H1 (cell line): ENCODE measurements around the gene NR2E1. TPM values are rescaled to one million over a fixed set of nuclear protein-coding genes. Genes with fewer than 3 reads are reported as not detected.

ENCODE experiments used
- CTCF ChIA-PET: fragments of 300-600 bp; sonication (Branson Sonifier 250); formaldehyde crosslinking; loops from one replicate; lab custom pipeline; 2021; ENCODE audit not compliant: partially characterized antibody; lab: Charles Lee
- POLR2A ChIA-PET: fragments of 300-600 bp; sonication (Branson Sonifier 250); formaldehyde crosslinking; loops from one replicate; lab custom pipeline; 2021; ENCODE audit warnings: inconsistent platforms; ENCODE audit not compliant: partially characterized antibody; lab: Charles Lee
- DNase-seq, 2 experiments: peaks; one replicate each; pipeline versions ENCODE4 v3.0.0 to v3.0.0-alpha.2; 2010 to 2022; ENCODE audit warnings: low spot score in 2 of 2, low read depth in 1 of 2, mixed read lengths in 1 of 2
- FAIRE-seq: peaks from 2 replicates; lab custom pipeline; 2011; peaks lifted over from hg19 to GRCh38; lab: Jason Lieb, UNC
- H2AFZ ChIP-seq: 2 replicates; pipeline ENCODE4 v1.8.1; 2012; ENCODE audit warnings: low read length, inconsistent platforms
- H2AK5ac ChIP-seq: 2 replicates; pipeline ENCODE4 v1.6.1; 2013; ENCODE audit warnings: low read depth, low read length
- H2BK120ac ChIP-seq: replicated peaks from 2 replicates; pipeline ENCODE3; 2013; ENCODE audit warnings: low read depth, low read length, inconsistent platforms
- H2BK12ac ChIP-seq: 2 replicates; pipeline ENCODE4 v1.6.1; 2013; ENCODE audit warnings: low read depth, low read length
- H2BK15ac ChIP-seq: 2 replicates; pipeline ENCODE4 v1.6.1; 2013; ENCODE audit warnings: low read length
- H2BK20ac ChIP-seq: 2 replicates; pipeline ENCODE4 v1.6.1; 2013; ENCODE audit warnings: low read length
- H2BK5ac ChIP-seq: 2 replicates; pipeline ENCODE4 v1.6.1; 2013; ENCODE audit warnings: low read depth, low read length
- H3K14ac ChIP-seq: 2 replicates; pipeline ENCODE4 v1.6.1; 2013; ENCODE audit warnings: inconsistent platforms; ENCODE audit not compliant: insufficient read length
- H3K18ac ChIP-seq: 2 replicates; pipeline ENCODE4 v1.6.1; 2013; ENCODE audit warnings: low read length; ENCODE audit errors: extremely low read depth
- H3K23ac ChIP-seq: 2 replicates; pipeline ENCODE4 v1.6.1; 2013; ENCODE audit warnings: inconsistent platforms; ENCODE audit not compliant: insufficient read length
- H3K23me2 ChIP-seq: 2 replicates; pipeline ENCODE4 v1.6.1; 2013; ENCODE audit warnings: low read depth, low read length
- H3K27ac ChIP-seq: 2 replicates; pipeline ENCODE4 v1.6.1; 2011; ENCODE audit warnings: low read depth, low read length, inconsistent platforms
- H3K27me3 ChIP-seq, 4 experiments: replicated peaks in 1 of 4; 1 replicate in 1 of 4; 2 replicates in 3 of 4; pipeline versions ENCODE4 v1.6.1 to v1.8.1; 2011 to 2013; ENCODE audit warnings: low read length in 3 of 4, mild to moderate bottlenecking in 3 of 4, inconsistent platforms in 2 of 4, mixed read lengths in 2 of 4, moderate library complexity in 1 of 4; ENCODE audit not compliant: control insufficient read depth in 3 of 4, insufficient read depth in 3 of 4; ENCODE audit errors: extremely low read depth in 1 of 4
- H3K36me3 ChIP-seq, 4 experiments: 2 replicates each; pipeline versions ENCODE4 v1.6.1 to v1.8.1; 2011 to 2013; ENCODE audit warnings: mild to moderate bottlenecking in 4 of 4, low read length in 3 of 4, moderate library complexity in 2 of 4, control low read depth in 1 of 4, inconsistent platforms in 1 of 4; ENCODE audit not compliant: insufficient read depth in 4 of 4, control insufficient read depth in 2 of 4
- H3K4ac ChIP-seq: replicated peaks from 2 replicates; pipeline ENCODE3; 2013; ENCODE audit warnings: low read length, low read depth, mixed read lengths, inconsistent platforms; ENCODE audit not compliant: insufficient read length
- H3K4me1 ChIP-seq, 4 experiments: replicated peaks in 1 of 4; 1 replicate in 1 of 4; 2 replicates in 3 of 4; pipeline versions ENCODE4 v1.6.1 to v1.8.1; 2011 to 2013; ENCODE audit warnings: low read length in 3 of 4, inconsistent platforms in 2 of 4, mixed read lengths in 1 of 4; ENCODE audit not compliant: insufficient read depth in 4 of 4, control insufficient read depth in 3 of 4
- H3K4me2 ChIP-seq, 2 experiments: 2 replicates each; pipeline versions ENCODE4 v1.6.1 to v1.8.1; 2011 to 2013; ENCODE audit warnings: low read depth in 2 of 2, low read length in 2 of 2, control low read depth in 1 of 2, inconsistent platforms in 1 of 2, mild to moderate bottlenecking in 1 of 2; ENCODE audit not compliant: insufficient read depth in 1 of 2
- H3K4me3 ChIP-seq, 4 experiments: fragments of 200-600, 300-600 bp in 1 of 4; sonication (generic), shearing (Covaris generic), sonication (Bioruptor Twin) in 1 of 4; 2 replicates each; pipeline versions ENCODE4 v1.5.1 to v1.8.1; 2011 to 2016; ENCODE audit warnings: low read length in 4 of 4, low read depth in 3 of 4, control low read depth in 2 of 4, inconsistent platforms in 2 of 4, mild to moderate bottlenecking in 2 of 4, mixed read lengths in 1 of 4, moderate library complexity in 1 of 4; ENCODE audit not compliant: insufficient read depth in 2 of 4; ENCODE audit errors: extremely low read depth in 1 of 4
- H3K56ac ChIP-seq: replicated peaks from 2 replicates; pipeline ENCODE3; 2013; ENCODE audit warnings: low read depth, mild to moderate bottlenecking, mixed read lengths, low read length, inconsistent platforms; ENCODE audit not compliant: insufficient read length
- H3K79me1 ChIP-seq: 2 replicates; pipeline ENCODE4 v1.6.1; 2013; ENCODE audit warnings: low read depth, low read length, control low read depth
- H3K79me2 ChIP-seq, 2 experiments: 2 replicates each; pipeline versions ENCODE4 v1.6.1 to v1.8.1; 2012 to 2013; ENCODE audit warnings: low read length in 2 of 2, mild to moderate bottlenecking in 2 of 2, inconsistent platforms in 1 of 2; ENCODE audit not compliant: insufficient read depth in 2 of 2, control insufficient read depth in 1 of 2
- H3K9ac ChIP-seq, 4 experiments: replicated peaks in 1 of 4; 1 replicate in 1 of 4; 2 replicates in 3 of 4; pipeline versions ENCODE4 v1.6.1 to v1.8.1; 2011 to 2013; ENCODE audit warnings: low read depth in 3 of 4, low read length in 3 of 4, control low read depth in 2 of 4, mild to moderate bottlenecking in 2 of 4, moderate library complexity in 2 of 4, inconsistent platforms in 1 of 4; ENCODE audit errors: extremely low read depth in 1 of 4
- H3K9me3 ChIP-seq, 2 experiments: 2 replicates each; pipeline versions ENCODE4 v1.6.1 to v1.8.1; 2012 to 2013; ENCODE audit warnings: mild to moderate bottlenecking in 2 of 2, moderate library complexity in 2 of 2, control low read depth in 1 of 2, inconsistent platforms in 1 of 2, low read depth in 1 of 2, low read length in 1 of 2, mixed read lengths in 1 of 2; ENCODE audit not compliant: insufficient read depth in 2 of 2
- H4K20me1 ChIP-seq, 2 experiments: replicated peaks in 1 of 2; 2 replicates each; pipeline versions ENCODE3 to v1.8.1; 2011 to 2013; ENCODE audit warnings: inconsistent platforms in 2 of 2, low read length in 2 of 2, mild to moderate bottlenecking in 1 of 2; ENCODE audit not compliant: insufficient read depth in 2 of 2, control insufficient read depth in 1 of 2
- H4K5ac ChIP-seq: 2 replicates; pipeline ENCODE4 v1.6.1; 2013; ENCODE audit warnings: low read length, low read depth, mixed read lengths, inconsistent platforms; ENCODE audit not compliant: insufficient read length
- H4K8ac ChIP-seq: 2 replicates; pipeline ENCODE4 v1.8.0; 2013; ENCODE audit warnings: mild to moderate bottlenecking, moderate library complexity, low read length, inconsistent platforms; ENCODE audit not compliant: insufficient read depth; ENCODE audit errors: extremely low read depth
- H4K91ac ChIP-seq: replicated peaks from 2 replicates; pipeline ENCODE3; 2013; ENCODE audit warnings: low read length, mixed read lengths, inconsistent platforms; ENCODE audit not compliant: insufficient read length
- CTBP2 ChIP-seq: IDR thresholded peaks from 2 replicates; pipeline ENCODE4 v1.7.0; 2011; ENCODE audit warnings: borderline replicate concordance, mild to moderate bottlenecking, moderate library complexity, mixed read lengths, low read length; ENCODE audit not compliant: insufficient read depth, insufficient read length
- EZH2 ChIP-seq: fragments of 200-600 bp; sonication (generic); IDR thresholded peaks from 2 replicates; pipeline ENCODE4 v1.7.1; 2012; ENCODE audit warnings: low read depth, mild to moderate bottlenecking, moderate library complexity, low read length, inconsistent platforms; ENCODE audit not compliant: severe bottlenecking
- RNF2 ChIP-seq: fragments of 200-900, 300-1000 bp; sonication (generic); IDR thresholded peaks from 2 replicates; pipeline ENCODE4 v1.7.1; 2016; ENCODE audit warnings: borderline replicate concordance, low read depth, mild to moderate bottlenecking, antibody characterized with exemption, low read length; ENCODE audit not compliant: poor library complexity, severe bottlenecking; ENCODE audit errors: missing control alignments
- SUZ12 ChIP-seq: fragments of 200-600 bp; sonication (generic); IDR thresholded peaks from 2 replicates; pipeline ENCODE4 v1.6.1; 2012; ENCODE audit warnings: mild to moderate bottlenecking, inconsistent platforms, low read length, moderate library complexity, mixed read lengths
- WGBS, 2 experiments: shearing (Covaris generic) in 1 of 2; methylation state at CpG; one replicate each; pipeline versions ENCODE4 v1.1.6 to v1.1.7; 2013 to 2015; ENCODE audit warnings: low lambda C conversion rate in 2 of 2, mixed read lengths in 2 of 2, inconsistent platforms in 1 of 2, low coverage in 1 of 2, missing lambda C conversion rate in 1 of 2; ENCODE audit not compliant: insufficient replicate concordance in 2 of 2, insufficient coverage in 1 of 2, insufficient read length in 1 of 2; ENCODE audit errors: extremely low coverage in 1 of 2, missing lambda C conversion rate in 1 of 2; 5-methylcytosine and 5-hydroxymethylcytosine counted together
- polyA plus RNA-seq, 7 experiments: library from polyadenylated mRNA; depleted of rRNA in 3 of 7; stranded (reverse) in 5 of 7; unstranded in 2 of 7; fragments of >200 nt in 5 of 7; fragments of 200-250 nt in 2 of 7; gene quantifications; 1 replicate in 5 of 7; 2 replicates in 1 of 7; 4 replicates in 1 of 7; pipeline versions ENCODE4 v1.2.1 to v1.2.3, GENCODE V29; 2011 to 2013; ENCODE audit warnings: missing spikeins in 2 of 7, mixed read lengths in 2 of 7
- total RNA-seq: library from RNA; stranded (reverse); fragmentation: NEBNext Ultra II Directional; extraction: Animal tissue kit (Norgen Biotek cat#: 25700); gene quantifications from 2 replicates; pipeline ENCODE4 v1.2.1, GENCODE V29; 2021
- TF ChIP-seq, protein P1 (sequence below): IDR thresholded peaks from 2 replicates; pipeline ENCODE4 v1.6.1; 2012; ENCODE audit warnings: inconsistent platforms

NR2E1 gene
- total and polyA plus RNA-seq, 2 of the 8 experiments (the other 6 are each of a cell fraction or from before 2014, with no cell fraction given), result not detected

GRCh38 chr6:108171918-108172516 is 6.2 kb downstream of the NR2E1 start:
- H2BK12ac ChIP-seq, result no peak overlapping the region
- H3K79me1 ChIP-seq, result no peaks in the 10 kb centered on the region
- POLR2A ChIA-PET, result interaction anchor here (0.7 to 1.5 kb wide), 6 partner anchors 9 to 55 kb away, joined by 3 to 5 read pairs (median 4); no protein-coding TSS in a partner anchor
- H2BK20ac ChIP-seq, result no peak overlapping the region
- H3K4me3 ChIP-seq, result no peak overlapping the region
- H3K23me2 ChIP-seq, result peaks cover 3% of the 10 kb centered on the region; the same call in 1 of the 2 replicates
- H3K9me3 ChIP-seq, result no peaks in the 10 kb centered on the region
- no peak overlapping the region for H4K8ac ChIP-seq
- H2BK15ac ChIP-seq, result no peak overlapping the region
- H3K9ac ChIP-seq, result no peak overlapping the region
- no peak overlapping the region for H2BK5ac ChIP-seq
- H3K27me3 ChIP-seq, result peaks cover 94 to 100% (median 97%) of the 10 kb centered on the region in 4 experiments
- no peak overlapping the region for H3K27ac ChIP-seq
- 23% methylated on average over 3 of the region's 3 CpGs; no CpG with 5 or more reads in 1 of the 2 experiments for WGBS, 2 experiments
- peaks cover 0 to 47% (median 31%) of the 10 kb centered on the region in 4 experiments; a peak in 6 of 7 replicates for H3K4me1 ChIP-seq
- no peak overlapping the region for H2AFZ ChIP-seq
- CTCF ChIA-PET, result interaction anchor here (0.5 to 10.8 kb wide), 11 partner anchors 9 to 320 kb away, joined by 3 to 85 read pairs (median 3); no protein-coding TSS in a partner anchor
- DNase-seq, result no peak
- no peak overlapping the region for H3K4ac ChIP-seq
- H4K5ac ChIP-seq, result no peak overlapping the region
- H3K79me2 ChIP-seq, result no peaks in the 10 kb centered on the region
- H2AK5ac ChIP-seq, result no peak overlapping the region
- no peaks in the 10 kb centered on the region for H3K36me3 ChIP-seq
- peaks cover 29 to 41% of the 10 kb centered on the region in 2 experiments for H4K20me1 ChIP-seq
- FAIRE-seq, result no peak
- no peak overlapping the region; the same call in 1 of the 2 replicates for H3K18ac ChIP-seq
- no peak overlapping the region for H3K23ac ChIP-seq
- no peak overlapping the region for H2BK120ac ChIP-seq
- H4K91ac ChIP-seq, result no peak overlapping the region
- H3K4me2 ChIP-seq, result peak overlapping the region in 1 of 2 experiments; percentile 83; a peak in 1 of 4 replicates
- no peak overlapping the region for H3K56ac ChIP-seq
- no peak overlapping the region for H3K14ac ChIP-seq
- TF ChIP-seq EZH2 (peak; percentile 52), RNF2 (peak; percentile 80), CTBP2 (no peak), SUZ12 (peak; percentile 44)
- TF ChIP-seq, protein P1, sequence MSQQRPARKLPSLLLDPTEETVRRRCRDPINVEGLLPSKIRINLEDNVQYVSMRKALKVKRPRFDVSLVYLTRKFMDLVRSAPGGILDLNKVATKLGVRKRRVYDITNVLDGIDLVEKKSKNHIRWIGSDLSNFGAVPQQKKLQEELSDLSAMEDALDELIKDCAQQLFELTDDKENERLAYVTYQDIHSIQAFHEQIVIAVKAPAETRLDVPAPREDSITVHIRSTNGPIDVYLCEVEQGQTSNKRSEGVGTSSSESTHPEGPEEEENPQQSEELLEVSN, result no peak
- TF ChIP-seq, all 59 proteins: peak for 3
